ENCODE measurements around the gene SP7. TPM values are rescaled to one million over a fixed set of nuclear protein-coding genes. Genes with fewer than 3 reads are reported as not detected.
A peak's percentile ranks its signal among the peaks of the same experiment; 100 is the strongest.

Gene SP7
- total RNA-seq, 1 experiment from 2014 or later, result not detected

- Histone ChIP-seq H3K4me2 (peak overlapping the region; percentile 99; the same call in 1 of the 2 replicates), H3K9me3 (ENCODE audit: insufficient read depth, low read depth) (no peaks in the 10 kb centered on the region), H3K9me2 (ENCODE audit: insufficient read depth) (no peaks in the 10 kb centered on the region), H3K4me1 (replicated peaks; ENCODE audit: insufficient read depth) (no peaks in the 10 kb centered on the region), H3K79me2 (ENCODE audit: low read depth) (no peaks in the 10 kb centered on the region), H3K27ac (no peak overlapping the region), H2AFZ (no peak overlapping the region), H3K36me3 (ENCODE audit: low read depth) (no peaks in the 10 kb centered on the region), H3F3A (ENCODE audit: insufficient read depth, low read depth) (peaks cover 15% of the 10 kb centered on the region), H3K27me3 (ENCODE audit: insufficient read depth, low read depth) (peaks cover 28% of the 10 kb centered on the region), H4K20me1 (ENCODE audit: insufficient read depth) (no peaks in the 10 kb centered on the region), H3K4me3 (no peak overlapping the region)
- no TSS peak for BruUV-seq (replicated peaks)
- TF ChIP-seq CTCF (conservative IDR thresholded peaks at IDR 0.05) (no peak), EZH2 (IDR thresholded peaks at IDR 0.05; ENCODE audit: low read depth) (no peak)
- ChIA-PET POLR2A (ENCODE audit: unreplicated experiment) (no interaction called here), CTCF (interaction anchor here (0.6 to 1.6 kb wide), 3 partner anchors 19 to 22 kb away, joined by 3 to 4 read pairs (median 4); no protein-coding TSS in a partner anchor)
- intact Hi-C loops (cut with micrococcal nuclease; ENCODE audit: unreplicated experiment), result no loop called here
- no peak for DNase-seq
Observed at GRCh38 chr12:53343969-53344368, 7.8 kb upstream of the SP7 start.

- Histone ChIP-seq H3K4me1 (replicated peaks; ENCODE audit: insufficient read depth) (no peaks in the 10 kb centered on the region), H3K9me3 (ENCODE audit: insufficient read depth, low read depth) (no peaks in the 10 kb centered on the region), H3K27ac (no peak overlapping the region), H3K4me3 (no peak overlapping the region), H4K20me1 (ENCODE audit: insufficient read depth) (no peaks in the 10 kb centered on the region), H3F3A (ENCODE audit: insufficient read depth, low read depth) (peaks cover 10% of the 10 kb centered on the region), H2AFZ (no peak overlapping the region), H3K27me3 (ENCODE audit: insufficient read depth, low read depth) (peaks cover 33% of the 10 kb centered on the region), H3K4me2 (no peak overlapping the region), H3K36me3 (ENCODE audit: low read depth) (no peaks in the 10 kb centered on the region), H3K9me2 (ENCODE audit: insufficient read depth) (no peaks in the 10 kb centered on the region), H3K79me2 (ENCODE audit: low read depth) (no peaks in the 10 kb centered on the region)
- BruUV-seq (replicated peaks), result no TSS peak
- DNase-seq, result no peak
- intact Hi-C loops (cut with micrococcal nuclease; ENCODE audit: unreplicated experiment), result no loop called here
- no peak for TF ChIP-seq CTCF (conservative IDR thresholded peaks at IDR 0.05)
- no peak for TF ChIP-seq EZH2 (IDR thresholded peaks at IDR 0.05; ENCODE audit: low read depth)
- ChIA-PET CTCF (interaction anchor here (0.6 kb wide), 1 partner anchor 19 kb away, joined by 3 read pairs; no protein-coding TSS in a partner anchor), POLR2A (ENCODE audit: unreplicated experiment) (no interaction called here)
Observed at GRCh38 chr12:53343449-53343848, 7.3 kb upstream of the SP7 start.

GRCh38 chr12:53340398-53340797 lies 4.2 kb upstream of the SP7 start:
- BruUV-seq (replicated peaks), result no TSS peak

More at GRCh38 chr12:53340398-53340797, 4.2 kb upstream of the SP7 start:
- Histone ChIP-seq H3K27me3 (ENCODE audit: insufficient read depth, low read depth) (peaks cover 56% of the 10 kb centered on the region), H4K20me1 (ENCODE audit: insufficient read depth) (no peaks in the 10 kb centered on the region), H2AFZ (no peak overlapping the region), H3K4me3 (no peak overlapping the region), H3K9me2 (ENCODE audit: insufficient read depth) (no peaks in the 10 kb centered on the region), H3K27ac (no peak overlapping the region), H3K36me3 (ENCODE audit: low read depth) (no peaks in the 10 kb centered on the region), H3K4me1 (replicated peaks; ENCODE audit: insufficient read depth) (no peaks in the 10 kb centered on the region), H3F3A (ENCODE audit: insufficient read depth, low read depth) (no peaks in the 10 kb centered on the region; the same call in 1 of the 2 replicates), H3K9me3 (ENCODE audit: insufficient read depth, low read depth) (no peaks in the 10 kb centered on the region), H3K4me2 (no peak overlapping the region), H3K79me2 (ENCODE audit: low read depth) (no peaks in the 10 kb centered on the region)
- intact Hi-C loops (cut with micrococcal nuclease; ENCODE audit: unreplicated experiment), result no loop called here
- TF ChIP-seq CTCF (conservative IDR thresholded peaks at IDR 0.05) (no peak), EZH2 (IDR thresholded peaks at IDR 0.05; ENCODE audit: low read depth) (no peak)
- ChIA-PET CTCF (no interaction called here), POLR2A (ENCODE audit: unreplicated experiment) (no interaction called here)
- no peak for DNase-seq

Measured in PC-9 (cell line).